Keratinocyte (primary cell): ENCODE data around the gene FYB1.

Experiments used
- EZH2 ChIP-seq: IDR thresholded peaks from one replicate; pipeline ENCODE4 v1.6.1; 2012; ENCODE audit warnings: inconsistent platforms, mild to moderate bottlenecking, low read length, moderate library complexity
- TF ChIP-seq, protein P1 (sequence below), 3 experiments: IDR thresholded peaks in 1 of 3; conservative IDR thresholded peaks in 1 of 3; optimal IDR thresholded peaks in 1 of 3; 2 replicates in 2 of 3; 3 replicates in 1 of 3; pipeline versions ENCODE3 to v1.5.1; 2011; ENCODE audit warnings: low read length in 3 of 3, mild to moderate bottlenecking in 3 of 3, moderate library complexity in 2 of 3, control low read depth in 1 of 3, inconsistent platforms in 1 of 3; ENCODE audit not compliant: insufficient read depth in 2 of 3; ENCODE audit errors: extremely low read depth in 1 of 3

DNA sequence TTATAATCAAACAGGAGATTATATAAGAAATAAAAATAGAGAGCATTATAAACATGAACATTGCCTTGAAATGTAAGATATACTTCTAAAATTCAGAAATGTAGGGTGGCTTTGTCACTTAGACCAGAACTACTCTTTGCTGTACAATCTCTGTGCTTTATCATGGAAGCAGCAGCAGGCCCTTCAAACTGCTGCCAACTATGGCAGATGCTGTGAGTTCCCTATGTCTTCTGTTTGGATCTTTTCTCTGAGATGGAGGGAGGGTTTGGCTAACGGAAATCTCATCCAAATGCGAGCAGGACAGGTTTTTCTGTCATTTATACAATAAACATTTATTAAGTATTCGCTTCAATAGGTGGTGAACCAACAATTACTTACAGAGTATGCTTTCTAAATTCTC lies 110.4 kb downstream of the FYB1 start:
- TF ChIP-seq EZH2, result no peak
- TF ChIP-seq, protein P1, sequence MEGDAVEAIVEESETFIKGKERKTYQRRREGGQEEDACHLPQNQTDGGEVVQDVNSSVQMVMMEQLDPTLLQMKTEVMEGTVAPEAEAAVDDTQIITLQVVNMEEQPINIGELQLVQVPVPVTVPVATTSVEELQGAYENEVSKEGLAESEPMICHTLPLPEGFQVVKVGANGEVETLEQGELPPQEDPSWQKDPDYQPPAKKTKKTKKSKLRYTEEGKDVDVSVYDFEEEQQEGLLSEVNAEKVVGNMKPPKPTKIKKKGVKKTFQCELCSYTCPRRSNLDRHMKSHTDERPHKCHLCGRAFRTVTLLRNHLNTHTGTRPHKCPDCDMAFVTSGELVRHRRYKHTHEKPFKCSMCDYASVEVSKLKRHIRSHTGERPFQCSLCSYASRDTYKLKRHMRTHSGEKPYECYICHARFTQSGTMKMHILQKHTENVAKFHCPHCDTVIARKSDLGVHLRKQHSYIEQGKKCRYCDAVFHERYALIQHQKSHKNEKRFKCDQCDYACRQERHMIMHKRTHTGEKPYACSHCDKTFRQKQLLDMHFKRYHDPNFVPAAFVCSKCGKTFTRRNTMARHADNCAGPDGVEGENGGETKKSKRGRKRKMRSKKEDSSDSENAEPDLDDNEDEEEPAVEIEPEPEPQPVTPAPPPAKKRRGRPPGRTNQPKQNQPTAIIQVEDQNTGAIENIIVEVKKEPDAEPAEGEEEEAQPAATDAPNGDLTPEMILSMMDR (optimal IDR thresholded peaks at IDR 0.05 in 1 of 3, IDR thresholded peaks at IDR 0.05 in 1 of 3, conservative IDR thresholded peaks at IDR 0.05 in 1 of 3; ENCODE audit: extremely low read depth in 1 of 3, insufficient read depth in 2 of 3, low read length in 3 of 3), result no peak
